Heart left ventricle (tissue), 13 donors: ENCODE results near the gene PMEL.
"Not testable (repeated sequence)": the region's sequence is repeated elsewhere in the genome, so short reads cannot be mapped to it uniquely, and the experiment has no call there.

Source experiments
- CTCF ChIP-seq, 12 donors: fragments of 200-600 bp; sonication (generic) in 4 of 12; IDR thresholded peaks; one replicate each; pipeline versions ENCODE4 v1.5.0 to v1.8.0; 2018 to 2022; ENCODE audit warnings: antibody characterized with exemption in 12 of 12, mild to moderate bottlenecking in 5 of 12
- POLR2A ChIP-seq, 2 donors: fragments of 450-650 bp; IDR thresholded peaks; one replicate each; pipeline ENCODE4 v1.6.1; 2017; ENCODE audit warnings: antibody characterized with exemption in 2 of 2, mild to moderate bottlenecking in 2 of 2, moderate library complexity in 2 of 2
- donor health status: ischemic (EF 13 %, LVEDD 7.1; RV severe dilation, severe dysfunction).
- donor health status: DM: no; HTN: yes; CAD: no.
- donor health status: DM: no; HTN: no; CAD: no.
- donor health status: ischemic (EF 25% LVEDD 6.9; RV normal size, moderate dysfunction).
- donor health status: ischemic (EF 25% LVEDD 5.7; RV mildly dilated, moderate dysfunction).
- donor health status: ischemic (EF 35%, LVEDD 5.7; RV mildly dilated, moderate dysfunction).
- donor health status: nonischemic (EF 11% LVEDD 7.7; RV severe dilation, severe dysfunction).
- donor health status: DM: yes; HTN: yes; CAD: no.
- donor health status: PGD.
- donor health status: ischemic (EF 29% LVEDD 5.4; RV normal size, mild dysfunction).
- donor health status: nonischemic (EF 23%, LVEDD 6.1; RV moderate dilation, normal function).

- TF ChIP-seq CTCF, POLR2A (IDR thresholded peaks at IDR 0.05): not testable (repeated sequence)
Observed at GRCh38 chr12:55999999-56000540, 34.2 kb upstream of the PMEL start.
